ENCODE measurements around the gene PLEKHM2.

PLEKHM2 gene

GRCh38 chr1:15758343-15758931 lies 74.3 kb downstream of the PLEKHM2 start, which contains the start of gene FBLIM1:
TSS of gene FBLIM1 (plus strand) at chr1:15758795. CDS start at chr1:15764984, 6,189 bp downstream.
- DNase-seq (ENCODE audit: low spot score): peak; percentile 67

- peak; percentile 84 for DNase-seq (ENCODE audit: low spot score)
These were observed 75.0 kb downstream of the PLEKHM2 start for GRCh38 chr1:15758953-15759661.

GRCh38 chr1:15760520-15761211 lies 76.5 kb downstream of the PLEKHM2 start:
- DNase-seq (ENCODE audit: low spot score): peak; percentile 76

GRCh38 chr1:15761366-15762128 lies 77.4 kb downstream of the PLEKHM2 start:
- no peak for DNase-seq (ENCODE audit: low spot score)

DNA sequence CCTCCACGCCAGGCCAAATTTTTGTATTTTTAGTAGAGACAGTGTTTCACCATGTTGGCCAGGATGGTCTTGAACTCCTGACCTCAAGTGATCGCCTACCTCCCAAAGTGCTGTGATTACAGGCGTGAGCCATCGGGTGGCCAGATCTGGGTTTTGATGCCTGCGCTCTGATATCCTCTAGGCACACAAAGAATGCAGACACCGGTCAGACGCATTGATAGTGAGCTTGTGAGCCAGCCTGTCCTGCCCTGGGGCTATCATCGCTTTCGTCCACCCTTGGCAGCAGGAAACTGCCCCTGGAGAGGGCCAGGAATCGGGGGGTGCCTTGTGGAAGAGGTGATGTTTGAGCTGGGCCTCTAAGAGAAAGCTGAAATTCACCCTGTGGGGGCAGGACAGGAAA lies 78.4 kb downstream of the PLEKHM2 start:
- no peak for DNase-seq (ENCODE audit: low spot score)

GRCh38 chr1:15764269-15764764 lies 80.2 kb downstream of the PLEKHM2 start:
- no peak for DNase-seq (ENCODE audit: low spot score)

DNA sequence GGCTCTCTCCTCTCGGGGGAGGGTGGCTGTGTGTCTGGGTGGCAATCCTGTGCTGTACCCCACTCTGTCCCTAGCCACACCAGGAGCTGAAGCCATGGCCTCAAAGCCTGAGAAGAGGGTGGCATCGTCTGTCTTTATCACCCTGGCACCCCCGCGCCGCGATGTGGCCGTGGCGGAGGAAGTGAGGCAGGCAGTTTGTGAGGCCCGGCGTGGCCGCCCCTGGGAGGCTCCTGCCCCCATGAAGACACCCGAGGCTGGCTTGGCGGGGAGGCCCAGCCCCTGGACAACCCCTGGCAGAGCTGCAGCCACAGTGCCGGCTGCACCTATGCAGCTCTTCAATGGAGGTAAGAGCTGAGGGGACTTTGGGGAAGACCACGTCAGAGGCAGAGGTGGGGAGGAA lies 80.8 kb downstream of the PLEKHM2 start:
- DNase-seq (ENCODE audit: low spot score): no peak

DNA sequence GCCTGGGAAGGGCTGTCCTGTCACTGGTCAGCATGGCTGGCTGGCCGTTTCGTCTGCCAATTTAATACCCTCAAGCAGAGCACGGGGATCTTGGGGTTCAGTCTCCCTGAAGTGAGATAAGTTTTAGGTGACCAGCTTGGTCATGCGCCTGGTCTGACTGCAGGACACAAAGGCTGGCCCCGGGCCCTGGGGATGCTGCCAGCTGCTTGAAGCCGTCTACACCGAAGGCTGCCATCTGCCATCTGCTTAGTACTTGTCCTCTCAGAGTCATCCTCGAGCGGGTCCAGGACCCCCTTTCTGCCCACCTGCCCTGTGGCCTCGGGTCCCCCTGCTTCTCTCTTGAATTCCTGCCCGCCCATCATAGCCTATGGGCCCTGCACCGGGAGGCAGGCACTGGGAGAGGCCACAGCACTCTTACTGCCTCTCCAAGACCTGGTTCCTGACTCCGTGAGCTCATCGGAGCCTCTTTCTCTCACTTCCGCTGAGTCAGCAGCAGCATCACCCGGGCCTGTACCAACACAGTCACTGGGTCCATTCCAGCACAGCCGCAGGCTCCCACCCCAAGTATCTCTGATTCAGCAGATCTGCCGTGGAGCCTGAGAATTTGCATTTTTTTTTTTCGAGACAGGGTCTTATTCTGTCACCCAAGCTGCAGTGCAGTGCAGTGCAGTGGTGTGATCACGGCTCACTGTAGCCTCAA lies 81.5 kb downstream of the PLEKHM2 start:
- DNase-seq (ENCODE audit: low spot score): peak; percentile 95

DNA sequence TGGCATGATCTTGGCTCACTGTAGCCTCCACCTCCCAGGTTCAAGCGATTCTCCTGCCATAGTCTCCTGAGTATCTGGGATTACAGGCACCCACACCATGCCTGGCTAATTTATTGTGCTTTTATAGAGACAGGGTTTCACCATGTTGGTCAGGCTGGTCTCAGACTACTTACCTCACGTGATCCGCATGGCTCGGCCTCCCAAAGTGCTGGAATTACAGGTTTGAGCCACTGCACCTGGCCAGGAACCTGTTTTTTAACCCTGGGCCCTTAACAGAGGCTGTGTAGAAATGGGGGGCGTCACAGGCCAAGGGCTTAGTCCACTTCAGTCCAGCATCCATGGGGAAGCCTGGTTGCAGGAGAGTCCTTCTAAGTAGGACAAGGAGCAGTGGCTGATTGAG lies 83.8 kb downstream of the PLEKHM2 start:
- DNase-seq (ENCODE audit: low spot score): no peak

- DNase-seq (ENCODE audit: low spot score): no peak
These were observed 84.3 kb downstream of the PLEKHM2 start for GRCh38 chr1:15768388-15768787.

DNA sequence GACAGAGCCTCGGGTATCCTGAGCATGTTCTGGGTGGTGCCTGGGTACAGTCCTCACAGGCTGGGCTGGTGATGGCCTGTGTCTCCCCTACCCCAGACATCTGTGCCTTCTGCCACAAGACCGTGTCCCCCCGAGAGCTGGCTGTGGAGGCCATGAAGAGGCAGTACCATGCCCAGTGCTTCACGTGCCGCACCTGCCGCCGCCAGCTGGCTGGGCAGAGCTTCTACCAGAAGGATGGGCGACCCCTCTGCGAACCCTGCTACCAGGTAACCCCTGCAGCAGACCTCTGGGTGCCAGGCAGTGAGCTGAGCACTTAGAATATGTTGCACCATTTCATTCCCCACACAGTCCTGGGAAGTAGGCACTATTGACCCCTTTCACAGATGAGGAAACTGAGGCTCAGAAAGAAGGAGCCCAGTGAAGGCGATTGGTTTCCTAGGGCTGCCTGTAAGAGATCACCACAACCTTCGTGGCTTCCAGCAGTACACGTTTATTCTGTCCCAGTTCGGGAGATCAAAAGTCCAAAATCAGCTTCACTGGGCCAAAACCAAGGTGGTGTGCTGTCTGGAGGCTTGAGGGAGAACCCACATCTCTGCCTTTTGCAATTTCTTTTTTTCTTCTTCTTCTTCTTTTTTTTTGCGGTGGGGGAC lies 86.3 kb downstream of the PLEKHM2 start:
- DNase-seq (ENCODE audit: low spot score): no peak

- DNase-seq (ENCODE audit: low spot score): no peak
These were observed 87.9 kb downstream of the PLEKHM2 start for GRCh38 chr1:15771836-15772515.

GRCh38 chr1:15775706-15776105 lies 91.6 kb downstream of the PLEKHM2 start:
- DNase-seq (ENCODE audit: low spot score): no peak

GRCh38 chr1:15777909-15778707 lies 94.0 kb downstream of the PLEKHM2 start:
- DNase-seq (ENCODE audit: low spot score): no peak

All from AG20443 (cell line).